Activated CD4-positive, alpha-beta T cell treated with anti-CD3 and anti-CD28 coated beads, Interleukin-2, amount 10 ng/mL, durations not matched to agents 24 days and 14 days (primary cell): Measurements from ENCODE around the gene PTRHD1. TPM values are rescaled to one million over a fixed set of nuclear protein-coding genes. Genes with fewer than 3 reads are reported as not detected.

Experiments used
- DNase-seq: peaks from one replicate; pipeline ENCODE4 v3.0.0; 2022
- H3K27ac Mint-ChIP-seq: one replicate; pipeline ENCODE4 v1.8.0; 2022; ENCODE audit warnings: mild to moderate bottlenecking, mixed read lengths
- H3K27me3 Mint-ChIP-seq: one replicate; pipeline ENCODE4 v1.8.0; 2022; ENCODE audit warnings: mixed read lengths
- H3K36me3 Mint-ChIP-seq: one replicate; pipeline ENCODE4 v1.8.0; 2022; ENCODE audit warnings: low read depth, mild to moderate bottlenecking, mixed read lengths
- H3K4me1 Mint-ChIP-seq: one replicate; pipeline ENCODE4 v1.8.0; 2021; ENCODE audit warnings: mixed read lengths
- H3K4me3 Mint-ChIP-seq: one replicate; pipeline ENCODE4 v1.8.0; 2022; ENCODE audit warnings: mild to moderate bottlenecking, moderate library complexity, mixed read lengths
- H3K9me3 Mint-ChIP-seq: one replicate; pipeline ENCODE4 v1.8.0; 2021; ENCODE audit warnings: mixed read lengths
- intact Hi-C: fragments of 100-400 bp; cut with micrococcal nuclease; formaldehyde crosslinking; loops from one replicate; pipeline ENCODE4 v1.15.1; 2023
- total RNA-seq: library from RNA; stranded (reverse); gene quantifications from 2 replicates; pipeline ENCODE4 v1.2.3, GENCODE V29; 2022

PTRHD1 gene
- total RNA-seq, 1 donor from 2014 or later, result 21.7 TPM

GRCh38 chr2:24833821-24834732, 40.9 kb upstream of the PTRHD1 start:
- H3K4me3 Mint-ChIP-seq, result no peak overlapping the region
- H3K36me3 Mint-ChIP-seq, result peaks cover 23% of the 10 kb centered on the region
- intact Hi-C loops, result no loop called here
- H3K27ac Mint-ChIP-seq, result no peak overlapping the region
- H3K4me1 Mint-ChIP-seq, result no peaks in the 10 kb centered on the region
- no peaks in the 10 kb centered on the region for H3K9me3 Mint-ChIP-seq
- DNase-seq, result no peak
- H3K27me3 Mint-ChIP-seq, result no peaks in the 10 kb centered on the region

- peaks cover 23% of the 10 kb centered on the region for H3K36me3 Mint-ChIP-seq
- peak overlapping the region; percentile 48 for H3K27ac Mint-ChIP-seq
- no peak for DNase-seq
- no peaks in the 10 kb centered on the region for H3K27me3 Mint-ChIP-seq
- H3K4me1 Mint-ChIP-seq, result no peaks in the 10 kb centered on the region
- H3K9me3 Mint-ChIP-seq, result no peaks in the 10 kb centered on the region
- H3K4me3 Mint-ChIP-seq, result no peak overlapping the region
- intact Hi-C loops, result no loop called here
Measured at GRCh38 chr2:24832931-24833701, 39.9 kb upstream of the PTRHD1 start.

- H3K4me1 Mint-ChIP-seq, result peaks cover 2% of the 10 kb centered on the region
- H3K27me3 Mint-ChIP-seq, result no peaks in the 10 kb centered on the region
- no peaks in the 10 kb centered on the region for H3K9me3 Mint-ChIP-seq
- H3K36me3 Mint-ChIP-seq, result peaks cover 24% of the 10 kb centered on the region
- intact Hi-C loops, result no loop called here
- H3K27ac Mint-ChIP-seq, result peak overlapping the region; percentile 48
- DNase-seq, result no peak
- H3K4me3 Mint-ChIP-seq, result no peak overlapping the region
Measured at GRCh38 chr2:24832521-24832920, 39.3 kb upstream of the PTRHD1 start.

- H3K36me3 Mint-ChIP-seq, result peaks cover 23% of the 10 kb centered on the region
- no peak overlapping the region for H3K27ac Mint-ChIP-seq
- intact Hi-C loops, result no loop called here
Measured at GRCh38 chr2:24832073-24832461, 38.9 kb upstream of the PTRHD1 start.

GRCh38 chr2:24831221-24832072, 38.3 kb upstream of the PTRHD1 start:
- H3K4me3 Mint-ChIP-seq, result no peak overlapping the region

More at GRCh38 chr2:24832073-24832461, 38.9 kb upstream of the PTRHD1 start:
- no peak for DNase-seq
- H3K4me3 Mint-ChIP-seq, result no peak overlapping the region
- no peaks in the 10 kb centered on the region for H3K27me3 Mint-ChIP-seq
- H3K4me1 Mint-ChIP-seq, result peaks cover 6% of the 10 kb centered on the region
- no peaks in the 10 kb centered on the region for H3K9me3 Mint-ChIP-seq

GRCh38 chr2:24830786-24831185, 37.6 kb upstream of the PTRHD1 start:
- Mint-ChIP-seq H3K36me3 (peaks cover 21% of the 10 kb centered on the region), H3K4me1 (peaks cover 19% of the 10 kb centered on the region), H3K27me3 (no peaks in the 10 kb centered on the region), H3K9me3 (no peaks in the 10 kb centered on the region), H3K4me3 (no peak overlapping the region), H3K27ac (no peak overlapping the region)
- no peak for DNase-seq
- intact Hi-C loops, result no loop called here

More at GRCh38 chr2:24831221-24832072, 38.3 kb upstream of the PTRHD1 start:
- peaks cover 13% of the 10 kb centered on the region for H3K4me1 Mint-ChIP-seq
- no peak for DNase-seq
- intact Hi-C loops, result no loop called here
- H3K36me3 Mint-ChIP-seq, result peaks cover 22% of the 10 kb centered on the region
- no peaks in the 10 kb centered on the region for H3K9me3 Mint-ChIP-seq
- no peaks in the 10 kb centered on the region for H3K27me3 Mint-ChIP-seq
- H3K27ac Mint-ChIP-seq, result no peak overlapping the region

GRCh38 chr2:24830351-24830750, 37.2 kb upstream of the PTRHD1 start:
- H3K36me3 Mint-ChIP-seq, result peaks cover 24% of the 10 kb centered on the region
- no peaks in the 10 kb centered on the region for H3K9me3 Mint-ChIP-seq
- peaks cover 23% of the 10 kb centered on the region for H3K4me1 Mint-ChIP-seq
- DNase-seq, result no peak
- no peak overlapping the region for H3K27ac Mint-ChIP-seq
- no peaks in the 10 kb centered on the region for H3K27me3 Mint-ChIP-seq
- intact Hi-C loops, result no loop called here
- H3K4me3 Mint-ChIP-seq, result no peak overlapping the region

GRCh38 chr2:24828238-24828996, 35.2 kb upstream of the PTRHD1 start:
- H3K4me1 Mint-ChIP-seq, result peaks cover 23% of the 10 kb centered on the region
- H3K36me3 Mint-ChIP-seq, result peaks cover 32% of the 10 kb centered on the region
- no peak overlapping the region for H3K27ac Mint-ChIP-seq
- no peak overlapping the region for H3K4me3 Mint-ChIP-seq
- no peaks in the 10 kb centered on the region for H3K9me3 Mint-ChIP-seq
- no peak for DNase-seq
- intact Hi-C loops, result loop anchor here (5.0 kb wide), 2 partner anchors 94 to 144 kb away; partner anchors contain the start of genes ADCY3 and DNAJC27
- no peaks in the 10 kb centered on the region for H3K27me3 Mint-ChIP-seq

- H3K4me3 Mint-ChIP-seq, result no peak overlapping the region
- peak overlapping the region; percentile 93 for H3K27ac Mint-ChIP-seq
Measured at GRCh38 chr2:24827321-24828237, 34.4 kb upstream of the PTRHD1 start.

GRCh38 chr2:24826773-24827145, 33.6 kb upstream of the PTRHD1 start:
- peaks cover 23% of the 10 kb centered on the region for H3K4me1 Mint-ChIP-seq
- intact Hi-C loops, result loop anchor here (1.0 to 5.0 kb wide), 9 partner anchors 34 to 416 kb away; partner anchors contain the start of genes ADCY3, CENPO, DNAJC27 and NCOA1
- no peaks in the 10 kb centered on the region for H3K27me3 Mint-ChIP-seq
- H3K27ac Mint-ChIP-seq, result peak overlapping the region; percentile 93
- no peak overlapping the region for H3K4me3 Mint-ChIP-seq
- no peak for DNase-seq
- no peaks in the 10 kb centered on the region for H3K9me3 Mint-ChIP-seq
- peaks cover 41% of the 10 kb centered on the region for H3K36me3 Mint-ChIP-seq

More at GRCh38 chr2:24827321-24828237, 34.4 kb upstream of the PTRHD1 start:
- Mint-ChIP-seq H3K36me3 (peaks cover 33% of the 10 kb centered on the region), H3K9me3 (no peaks in the 10 kb centered on the region), H3K27me3 (no peaks in the 10 kb centered on the region), H3K4me1 (peaks cover 23% of the 10 kb centered on the region)
- peak; percentile 92 for DNase-seq
- intact Hi-C loops, result loop anchor here (1.0 to 5.0 kb wide), 9 partner anchors 35 to 417 kb away; partner anchors contain the start of genes ADCY3, CENPO, DNAJC27 and NCOA1

- H3K4me1 Mint-ChIP-seq, result peaks cover 23% of the 10 kb centered on the region
- H3K4me3 Mint-ChIP-seq, result peak overlapping the region; percentile 49
- intact Hi-C loops, result loop anchor here (2.0 to 5.0 kb wide), 6 partner anchors 33 to 335 kb away; partner anchors contain the start of genes ADCY3, CENPO, DNAJC27 and NCOA1
- H3K36me3 Mint-ChIP-seq, result peaks cover 47% of the 10 kb centered on the region
- H3K27ac Mint-ChIP-seq, result peak overlapping the region; percentile 93
- peak; percentile 64 for DNase-seq
- H3K9me3 Mint-ChIP-seq, result no peaks in the 10 kb centered on the region
- no peaks in the 10 kb centered on the region for H3K27me3 Mint-ChIP-seq
Measured at GRCh38 chr2:24825883-24826772, 32.9 kb upstream of the PTRHD1 start.
